Measurements from ENCODE around the gene CDC14B.
"Not testable (repeated sequence)": the region's sequence is repeated elsewhere in the genome, so short reads cannot be mapped to it uniquely, and the experiment has no call there.

The CDC14B gene

GRCh38 chr9:96509026-96509425 is 110.6 kb downstream of the CDC14B start:
- no peak overlapping the region for H3K27ac ChIP-seq (ENCODE audit: low read depth, low read length)

GRCh38 chr9:96508227-96508940 is 111.3 kb downstream of the CDC14B start:
- Histone ChIP-seq H3K27ac (ENCODE audit: low read depth, low read length) (no peak overlapping the region), H3K27me3 (ENCODE audit: control insufficient read depth in 1 of 2, insufficient read depth in 2 of 2, low read length in 2 of 2) (no peaks in the 10 kb centered on the region), H3K36me3 (ENCODE audit: insufficient read depth, low read length) (peaks cover 29% of the 10 kb centered on the region), H3K4me3 (ENCODE audit: low read depth in 1 of 2, low read length in 2 of 2) (no peak overlapping the region), H3K9me3 (ENCODE audit: low read length) (no peaks in the 10 kb centered on the region), H3K4me1 (ENCODE audit: insufficient read depth, low read length) (no peaks in the 10 kb centered on the region), H3K9ac (ENCODE audit: low read length) (no peak overlapping the region)

More at GRCh38 chr9:96509026-96509425, 110.6 kb downstream of the CDC14B start:
- Histone ChIP-seq H3K27me3 (ENCODE audit: control insufficient read depth in 1 of 2, insufficient read depth in 2 of 2, low read length in 2 of 2) (no peaks in the 10 kb centered on the region), H3K36me3 (ENCODE audit: insufficient read depth, low read length) (peaks cover 31% of the 10 kb centered on the region), H3K9me3 (ENCODE audit: low read length) (no peaks in the 10 kb centered on the region), H3K4me3 (ENCODE audit: low read depth in 1 of 2, low read length in 2 of 2) (no peak overlapping the region), H3K4me1 (ENCODE audit: insufficient read depth, low read length) (peaks cover 2% of the 10 kb centered on the region), H3K9ac (ENCODE audit: low read length) (no peak overlapping the region)

DNA sequence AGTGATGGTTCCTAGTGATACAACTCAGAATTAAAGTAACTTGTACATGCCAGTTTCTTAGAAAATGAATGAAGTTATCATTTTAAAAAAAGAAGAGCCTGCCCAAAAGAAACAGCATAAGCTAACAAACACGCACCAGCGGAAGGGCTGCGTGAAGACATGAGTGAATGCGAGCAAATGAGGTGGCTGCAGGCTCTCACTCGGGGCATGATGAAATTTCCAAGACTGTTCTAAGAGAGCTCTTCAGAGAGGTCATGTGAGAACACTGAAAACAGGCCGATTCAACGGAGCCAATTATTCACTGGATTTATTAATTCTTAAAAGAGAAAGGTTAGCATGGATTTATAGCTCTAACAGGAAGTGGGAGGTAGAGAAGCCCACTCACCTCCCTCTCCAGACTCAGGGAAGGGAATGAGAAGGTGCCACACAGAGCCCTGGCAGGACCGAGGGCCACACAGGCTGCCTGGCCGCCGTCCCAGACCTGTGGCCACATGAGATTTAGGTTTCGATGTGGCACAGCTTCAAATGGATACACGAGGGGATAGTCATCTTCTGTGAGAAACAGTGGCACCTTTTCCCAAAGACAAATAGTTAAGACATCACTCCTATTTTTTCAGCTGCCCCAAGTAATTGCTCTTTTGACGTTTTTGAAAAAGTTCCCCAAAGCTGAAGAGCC is 114.2 kb downstream of the CDC14B start:
- Histone ChIP-seq H3K4me1 (ENCODE audit: insufficient read depth, low read length) (peaks cover 6% of the 10 kb centered on the region), H3K4me3 (ENCODE audit: low read depth in 1 of 2, low read length in 2 of 2) (no peak overlapping the region), H3K27ac (ENCODE audit: low read depth, low read length) (no peak overlapping the region), H3K27me3 (ENCODE audit: control insufficient read depth in 1 of 2, insufficient read depth in 2 of 2, low read length in 2 of 2) (no peaks in the 10 kb centered on the region), H3K36me3 (ENCODE audit: insufficient read depth, low read length) (peaks cover 25% of the 10 kb centered on the region), H3K9ac (ENCODE audit: low read length) (no peak overlapping the region), H3K9me3 (ENCODE audit: low read length) (no peaks in the 10 kb centered on the region)

DNA sequence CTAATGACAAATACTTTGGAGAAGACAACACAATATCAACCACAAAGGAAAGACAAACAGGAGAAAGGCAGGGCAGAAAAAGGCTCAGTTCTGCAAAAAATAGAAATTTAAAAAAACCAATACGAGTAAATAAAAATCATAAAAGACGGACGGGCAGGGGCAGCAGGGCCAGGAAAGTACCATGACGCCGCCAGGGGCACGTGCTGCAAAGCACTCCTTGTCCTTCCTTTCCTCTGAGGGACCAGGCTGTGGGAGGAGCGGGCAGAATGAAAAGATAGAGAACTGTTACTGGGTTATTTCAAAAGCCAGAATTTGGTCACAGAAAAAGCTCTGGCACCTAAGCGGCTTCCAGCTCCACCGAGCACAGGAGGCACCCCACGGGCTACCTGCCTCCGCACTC is 115.7 kb downstream of the CDC14B start:
- H3K36me3 ChIP-seq (ENCODE audit: insufficient read depth, low read length) = peaks cover 21% of the 10 kb centered on the region
- H3K9me3 ChIP-seq (ENCODE audit: low read length) = no peaks in the 10 kb centered on the region
- H3K27ac ChIP-seq (ENCODE audit: low read depth, low read length) = no peak overlapping the region
- no peak overlapping the region for H3K9ac ChIP-seq (ENCODE audit: low read length)
- peaks cover 6% of the 10 kb centered on the region for H3K4me1 ChIP-seq (ENCODE audit: insufficient read depth, low read length)
- no peak overlapping the region for H3K4me3 ChIP-seq (ENCODE audit: low read depth in 1 of 2, low read length in 2 of 2)
- no peaks in the 10 kb centered on the region for H3K27me3 ChIP-seq (ENCODE audit: control insufficient read depth in 1 of 2, insufficient read depth in 2 of 2, low read length in 2 of 2)

DNA sequence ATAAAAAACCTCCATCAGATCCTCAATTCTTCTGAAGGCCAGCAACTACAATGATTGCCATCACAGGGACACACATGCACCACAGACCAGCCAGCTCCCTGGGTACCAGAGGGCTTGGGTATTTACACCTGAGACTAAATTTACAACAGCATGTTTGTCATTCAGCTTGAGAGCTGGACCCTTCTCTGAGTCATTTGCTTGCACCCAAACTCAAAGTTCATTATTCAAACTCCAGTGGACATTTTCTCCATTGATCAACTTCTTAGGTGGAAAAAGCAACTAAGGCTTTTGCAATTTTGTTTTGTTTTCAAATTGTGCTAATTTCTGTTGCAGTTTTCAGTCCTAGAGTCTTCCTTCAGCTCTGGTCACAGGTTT is 116.3 kb downstream of the CDC14B start:
- H3K36me3 ChIP-seq (ENCODE audit: insufficient read depth, low read length) = peaks cover 16% of the 10 kb centered on the region
- H3K4me1 ChIP-seq (ENCODE audit: insufficient read depth, low read length); H3K27me3 ChIP-seq (ENCODE audit: control insufficient read depth in 1 of 2, insufficient read depth in 2 of 2, low read length in 2 of 2); H3K4me3 ChIP-seq (ENCODE audit: low read depth in 1 of 2, low read length in 2 of 2); H3K27ac ChIP-seq (ENCODE audit: low read depth, low read length); H3K9me3 ChIP-seq (ENCODE audit: low read length); H3K9ac ChIP-seq (ENCODE audit: low read length): not testable (repeated sequence)

GRCh38 chr9:96502539-96503373 is 116.9 kb downstream of the CDC14B start:
- Histone ChIP-seq H3K36me3 (ENCODE audit: insufficient read depth, low read length) (peaks cover 14% of the 10 kb centered on the region), H3K4me3 (ENCODE audit: low read depth in 1 of 2, low read length in 2 of 2) (no peak overlapping the region), H3K9ac (ENCODE audit: low read length) (no peak overlapping the region), H3K4me1 (ENCODE audit: insufficient read depth, low read length) (peaks cover 6% of the 10 kb centered on the region), H3K27ac (ENCODE audit: low read depth, low read length) (no peak overlapping the region), H3K27me3 (ENCODE audit: control insufficient read depth in 1 of 2, insufficient read depth in 2 of 2, low read length in 2 of 2) (no peaks in the 10 kb centered on the region), H3K9me3 (ENCODE audit: low read length) (no peaks in the 10 kb centered on the region)

GRCh38 chr9:96501633-96502538 is 117.8 kb downstream of the CDC14B start:
- Histone ChIP-seq H3K4me3 (ENCODE audit: low read depth in 1 of 2, low read length in 2 of 2) (no peak overlapping the region), H3K9me3 (ENCODE audit: low read length) (no peaks in the 10 kb centered on the region), H3K9ac (ENCODE audit: low read length) (no peak overlapping the region), H3K4me1 (ENCODE audit: insufficient read depth, low read length) (peaks cover 6% of the 10 kb centered on the region), H3K27me3 (ENCODE audit: control insufficient read depth in 1 of 2, insufficient read depth in 2 of 2, low read length in 2 of 2) (no peaks in the 10 kb centered on the region), H3K27ac (ENCODE audit: low read depth, low read length) (no peak overlapping the region), H3K36me3 (ENCODE audit: insufficient read depth, low read length) (peaks cover 12% of the 10 kb centered on the region)

DNA sequence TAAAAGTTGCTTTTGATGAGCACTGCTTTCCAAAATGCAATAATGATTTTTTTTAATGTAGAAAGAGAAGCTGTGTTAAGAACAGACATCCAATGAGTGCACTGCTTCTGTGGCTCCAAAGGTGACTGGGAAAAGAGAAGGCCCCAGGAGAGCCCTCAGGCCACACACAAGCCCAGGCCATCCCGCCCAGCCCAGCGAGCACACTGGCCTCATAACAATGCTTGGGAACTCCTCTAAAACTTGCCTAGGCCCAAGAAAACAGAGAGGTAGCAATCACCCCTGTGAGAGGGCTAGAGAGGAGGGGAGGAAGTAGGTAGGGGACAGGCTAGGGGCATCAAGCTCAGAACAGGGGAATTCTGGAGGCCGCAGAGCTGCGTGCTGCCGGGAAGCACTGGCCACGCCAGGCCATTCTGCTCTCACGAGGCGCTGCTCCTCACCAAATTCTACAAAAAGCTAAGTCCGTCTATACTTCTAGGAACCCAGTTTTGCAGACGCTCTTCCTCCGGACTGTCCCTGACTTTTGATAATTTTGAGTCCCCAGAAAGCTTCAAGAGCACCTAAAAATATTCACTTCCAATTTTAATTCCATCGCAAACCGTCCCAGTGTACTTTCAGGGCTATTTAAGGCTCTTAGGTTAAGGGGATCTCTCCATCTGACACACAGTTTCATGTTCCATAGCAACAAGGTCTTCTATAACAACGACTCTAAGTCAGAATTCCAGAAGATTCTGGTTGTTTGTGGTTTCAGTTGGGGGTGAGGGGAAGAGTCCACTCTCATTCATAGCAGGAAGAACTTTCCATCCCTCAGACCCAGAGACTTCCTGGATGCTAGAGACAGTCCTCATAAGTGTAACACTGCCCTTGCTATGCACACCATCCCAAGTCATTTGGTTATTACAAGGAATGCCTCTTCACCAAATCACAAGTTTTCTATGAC is 118.7 kb downstream of the CDC14B start:
- no peak overlapping the region for H3K4me3 ChIP-seq (ENCODE audit: low read depth in 1 of 2, low read length in 2 of 2)
- no peak overlapping the region for H3K27ac ChIP-seq (ENCODE audit: low read depth, low read length)
- peaks cover 6% of the 10 kb centered on the region for H3K36me3 ChIP-seq (ENCODE audit: insufficient read depth, low read length)
- no peak overlapping the region for H3K9ac ChIP-seq (ENCODE audit: low read length)
- H3K27me3 ChIP-seq (ENCODE audit: control insufficient read depth in 1 of 2, insufficient read depth in 2 of 2, low read length in 2 of 2) = no peaks in the 10 kb centered on the region
- peaks cover 6% of the 10 kb centered on the region for H3K4me1 ChIP-seq (ENCODE audit: insufficient read depth, low read length)
- no peaks in the 10 kb centered on the region for H3K9me3 ChIP-seq (ENCODE audit: low read length)

DNA sequence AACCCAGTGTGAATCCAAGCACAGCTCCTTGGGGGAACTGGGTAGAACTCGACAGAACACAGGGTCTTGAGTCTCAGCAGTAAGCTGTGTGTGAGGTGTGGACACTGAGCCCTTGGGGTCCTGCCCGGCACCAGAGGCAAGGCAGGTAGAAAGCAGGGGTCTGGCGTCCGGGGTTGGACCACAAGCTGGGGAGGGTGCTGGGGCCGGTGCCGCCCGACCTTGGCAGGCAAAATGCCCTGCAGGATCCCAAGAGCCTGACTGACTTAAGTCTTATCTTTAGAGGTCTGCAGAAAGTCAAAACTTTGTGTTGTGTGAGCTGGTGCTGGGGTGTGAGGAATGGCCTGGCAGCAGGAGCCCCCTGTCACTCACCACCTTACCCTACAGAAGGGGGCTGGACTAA is 120.4 kb downstream of the CDC14B start:
- H3K27ac ChIP-seq (ENCODE audit: low read depth, low read length) = no peak overlapping the region
- H3K9me3 ChIP-seq (ENCODE audit: low read length) = no peaks in the 10 kb centered on the region
- peaks cover 6% of the 10 kb centered on the region for H3K4me1 ChIP-seq (ENCODE audit: insufficient read depth, low read length)
- no peak overlapping the region for H3K9ac ChIP-seq (ENCODE audit: low read length)
- no peak overlapping the region for H3K4me3 ChIP-seq (ENCODE audit: low read depth in 1 of 2, low read length in 2 of 2)
- no peaks in the 10 kb centered on the region for H3K27me3 ChIP-seq (ENCODE audit: control insufficient read depth in 1 of 2, insufficient read depth in 2 of 2, low read length in 2 of 2)
- peaks cover 1% of the 10 kb centered on the region for H3K36me3 ChIP-seq (ENCODE audit: insufficient read depth, low read length)

GRCh38 chr9:96498796-96499195 is 120.8 kb downstream of the CDC14B start:
- Histone ChIP-seq H3K27me3 (ENCODE audit: control insufficient read depth in 1 of 2, insufficient read depth in 2 of 2, low read length in 2 of 2) (no peaks in the 10 kb centered on the region), H3K27ac (ENCODE audit: low read depth, low read length) (no peak overlapping the region)

More at GRCh38 chr9:96498796-96499195, 120.8 kb downstream of the CDC14B start:
- Histone ChIP-seq H3K9me3 (ENCODE audit: low read length) (no peaks in the 10 kb centered on the region), H3K4me3 (ENCODE audit: low read depth in 1 of 2, low read length in 2 of 2) (no peak overlapping the region), H3K4me1 (ENCODE audit: insufficient read depth, low read length) (peaks cover 6% of the 10 kb centered on the region), H3K36me3 (ENCODE audit: insufficient read depth, low read length) (no peaks in the 10 kb centered on the region), H3K9ac (ENCODE audit: low read length) (no peak overlapping the region)

Data from muscle layer of colon (tissue), 2 donors.